HG03354 (cell line): ENCODE data around the gene OR13J1.
A peak's percentile ranks its signal among the peaks of the same experiment; 100 is the strongest.

Experiments used
- ATAC-seq: cut with Tn5 transposase; IDR thresholded peaks from one replicate; pipeline ENCODE4 v1.9.1; 2021; ENCODE audit warnings: mild to moderate bottlenecking; ENCODE audit not compliant: unreplicated experiment, poor library complexity, severe bottlenecking

OR13J1 gene

DNA sequence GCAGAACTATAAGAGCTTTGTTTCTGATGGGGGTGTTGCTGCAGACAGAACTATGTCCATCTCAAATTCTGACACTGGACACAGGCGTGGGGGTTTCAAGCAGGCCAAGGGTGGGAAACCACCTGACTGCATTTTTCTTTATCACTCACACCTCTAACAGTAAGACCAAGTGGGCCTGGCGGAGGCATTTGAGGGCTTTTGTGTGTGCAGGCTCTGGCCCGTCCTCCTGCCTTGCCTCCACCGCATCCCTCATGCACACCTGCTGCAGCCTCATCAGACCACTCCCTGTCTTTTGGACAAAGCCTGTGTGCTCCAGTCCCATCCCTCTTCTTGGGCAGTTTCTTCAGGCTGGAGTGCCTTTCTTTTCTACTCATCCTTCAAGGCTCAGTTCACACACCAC lies 7.9 kb downstream of the OR13J1 start:
- ATAC-seq: no peak

DNA sequence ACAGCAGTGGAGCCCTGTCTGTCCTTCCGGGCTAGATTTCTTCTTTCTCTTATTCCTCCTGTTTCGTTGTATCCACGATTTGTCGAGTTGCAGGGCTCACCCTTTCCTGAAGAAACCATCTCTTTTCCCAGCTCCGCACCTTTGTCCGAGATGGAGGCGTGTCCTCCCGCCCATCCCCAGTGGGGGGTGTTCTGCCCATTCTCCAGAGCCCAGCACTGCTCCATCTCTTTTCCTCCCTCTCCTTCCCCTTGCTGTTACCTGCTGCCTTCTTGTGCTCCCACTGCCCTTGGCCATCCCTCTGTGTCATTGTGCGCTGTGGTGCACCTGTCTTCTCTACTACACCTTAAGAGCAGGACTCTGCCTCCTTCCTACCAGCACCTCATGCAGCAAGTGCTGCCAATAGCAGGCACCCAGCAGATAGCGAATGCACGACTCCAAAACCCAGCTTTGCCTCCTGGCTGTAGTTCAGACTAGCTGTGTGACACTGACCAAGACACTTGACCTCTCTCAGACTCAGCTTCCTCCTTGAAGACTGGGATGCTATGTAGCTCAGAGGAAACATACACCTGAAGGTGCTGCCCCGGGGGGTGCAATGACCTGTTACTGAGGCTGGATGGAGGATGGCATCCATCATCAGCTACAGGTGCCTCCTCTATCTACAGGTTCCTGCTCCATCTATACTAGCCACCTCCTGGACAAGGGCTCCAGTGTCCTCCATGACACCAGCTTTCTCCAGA lies 8.9 kb downstream of the OR13J1 start:
- ATAC-seq: no peak

- no peak for ATAC-seq
Measured at GRCh38 chr9:35859990-35860339, 10.2 kb downstream of the OR13J1 start.

GRCh38 chr9:35859310-35859989 lies 10.8 kb downstream of the OR13J1 start:
- ATAC-seq: no peak

DNA sequence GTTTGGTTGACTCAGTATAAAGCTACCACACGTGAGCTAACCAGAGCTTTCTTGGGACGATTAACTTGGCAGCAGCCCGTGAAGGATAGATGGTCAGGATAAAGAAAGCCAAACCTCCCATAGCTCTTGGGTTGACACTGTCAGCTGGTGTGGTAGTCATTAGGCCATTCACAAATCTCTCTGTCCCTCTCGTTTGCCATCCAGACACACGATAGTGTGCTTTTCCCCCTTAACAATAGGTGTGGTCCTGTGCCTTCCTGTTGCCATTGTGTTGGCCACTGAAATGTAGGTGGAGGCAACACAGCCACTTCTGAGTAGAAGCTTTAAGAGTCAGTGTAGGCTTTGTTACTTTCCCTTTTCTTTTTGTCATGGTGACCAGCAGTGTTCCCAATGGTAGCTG lies 11.7 kb downstream of the OR13J1 start:
- no peak for ATAC-seq

DNA sequence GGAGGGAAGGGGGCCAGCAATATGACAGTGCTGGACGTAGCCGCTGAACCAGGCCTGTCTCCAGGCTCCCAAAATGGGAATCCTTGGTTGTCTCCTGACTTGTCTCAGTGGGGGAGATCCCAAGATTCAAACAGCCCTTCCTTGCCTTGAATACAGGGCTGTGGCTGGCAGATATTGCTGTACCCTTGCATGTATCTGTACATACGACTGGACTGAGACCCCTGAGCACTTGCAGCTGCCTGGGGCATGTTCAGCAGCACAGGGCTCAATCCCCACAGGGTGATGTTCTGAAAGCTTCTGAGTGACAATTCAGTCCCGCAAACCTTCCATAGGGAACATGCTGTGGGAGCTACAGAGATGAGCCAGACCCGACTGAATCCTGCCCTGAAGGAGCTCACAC lies 13.3 kb downstream of the OR13J1 start:
- ATAC-seq: no peak

DNA sequence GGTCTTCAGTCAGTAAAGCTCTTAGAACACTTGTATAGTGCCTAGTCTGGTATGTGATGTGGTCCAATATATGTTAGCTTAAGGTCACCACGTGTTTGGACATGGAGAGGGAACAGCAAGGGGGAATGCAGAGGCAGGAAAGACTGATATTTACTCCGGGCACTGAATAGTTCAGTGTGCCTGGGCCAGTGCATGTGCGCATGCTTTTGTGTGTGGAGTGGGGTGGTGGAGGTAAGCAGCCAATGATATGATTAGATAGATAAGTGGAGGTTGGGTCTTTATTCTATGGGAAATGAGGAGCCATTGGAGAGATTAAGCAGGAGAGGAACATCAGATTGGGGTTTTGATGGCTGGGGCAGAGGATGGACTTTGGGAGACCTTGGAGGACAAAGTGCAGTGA lies 14.0 kb downstream of the OR13J1 start:
- ATAC-seq: no peak

DNA sequence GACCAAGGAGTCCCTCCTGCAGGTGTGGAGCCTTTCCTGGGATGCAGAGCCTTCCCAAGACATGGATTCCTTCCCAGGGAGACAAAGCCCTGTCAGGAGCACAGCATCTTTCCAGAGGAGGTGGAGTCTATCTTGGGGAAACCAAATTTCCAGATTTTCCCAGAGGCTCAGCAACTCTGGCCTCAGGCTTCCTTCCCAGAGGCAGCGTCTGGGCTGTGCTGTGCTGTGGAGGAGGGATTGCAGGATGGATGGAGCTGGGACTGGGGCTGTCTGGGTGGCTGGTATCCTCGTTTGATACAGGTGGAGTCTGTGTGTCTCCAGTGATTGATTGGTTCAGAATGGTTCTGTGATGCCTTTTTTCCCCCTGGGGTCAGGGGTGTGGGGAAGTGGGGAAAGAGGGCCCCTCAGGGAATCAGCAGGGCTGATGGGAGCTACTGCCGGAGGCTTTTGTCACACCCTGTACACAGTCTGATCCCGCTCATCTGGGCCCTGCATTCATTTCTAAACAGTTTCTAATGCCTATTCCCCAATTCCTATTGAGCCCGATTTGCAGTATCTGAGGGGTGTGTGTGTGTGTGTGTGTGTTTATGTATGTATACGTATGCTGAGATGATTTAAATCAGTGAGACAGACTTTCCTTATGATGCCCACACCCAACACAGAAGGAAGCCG lies 16.0 kb downstream of the OR13J1 start:
- no peak for ATAC-seq

DNA sequence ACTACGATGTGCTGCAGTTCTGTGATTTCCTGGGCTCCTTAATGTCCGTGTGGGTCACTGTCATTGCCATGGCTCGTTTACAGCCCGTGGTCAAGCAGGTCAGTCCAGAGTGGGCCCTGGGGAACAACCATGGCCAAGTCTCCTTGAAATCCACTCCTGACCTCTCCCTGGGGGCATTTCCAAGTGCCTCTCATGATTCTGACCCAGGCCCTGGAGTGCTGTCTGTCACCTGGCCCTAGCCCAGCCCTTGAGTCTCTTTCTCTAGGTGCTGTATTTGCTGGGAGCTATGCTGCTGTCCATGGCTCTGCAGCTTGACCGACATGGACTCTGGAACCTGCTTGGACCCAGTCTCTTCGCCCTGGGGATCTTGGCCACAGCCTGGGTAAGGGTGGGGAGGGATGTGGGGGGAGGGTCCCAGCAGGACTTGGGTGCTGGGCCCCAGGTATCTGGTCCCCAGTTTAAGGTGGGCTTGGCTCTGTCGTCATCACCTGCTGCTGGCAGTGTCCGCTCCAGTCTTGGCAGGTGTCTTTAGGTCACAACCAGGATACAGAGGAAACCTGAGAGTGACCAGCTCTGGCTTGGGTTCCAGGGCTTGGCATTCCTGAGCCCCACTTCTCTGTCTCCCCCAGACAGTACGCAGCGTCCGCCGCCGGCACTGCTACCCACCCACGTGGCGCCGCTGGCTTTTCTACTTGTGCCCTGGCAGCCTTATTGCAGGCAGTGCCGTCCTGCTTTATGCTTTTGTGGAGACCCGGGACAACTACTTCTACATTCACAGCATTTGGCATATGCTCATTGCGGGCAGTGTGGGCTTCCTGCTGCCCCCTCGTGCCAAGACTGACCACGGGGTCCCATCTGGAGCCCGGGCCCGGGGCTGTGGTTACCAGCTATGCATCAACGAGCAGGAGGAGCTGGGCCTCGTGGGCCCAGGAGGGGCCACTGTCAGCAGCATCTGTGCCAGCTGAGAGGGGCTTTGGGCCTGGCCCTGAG lies 17.0 kb downstream of the OR13J1 start:
- ATAC-seq: no peak

DNA sequence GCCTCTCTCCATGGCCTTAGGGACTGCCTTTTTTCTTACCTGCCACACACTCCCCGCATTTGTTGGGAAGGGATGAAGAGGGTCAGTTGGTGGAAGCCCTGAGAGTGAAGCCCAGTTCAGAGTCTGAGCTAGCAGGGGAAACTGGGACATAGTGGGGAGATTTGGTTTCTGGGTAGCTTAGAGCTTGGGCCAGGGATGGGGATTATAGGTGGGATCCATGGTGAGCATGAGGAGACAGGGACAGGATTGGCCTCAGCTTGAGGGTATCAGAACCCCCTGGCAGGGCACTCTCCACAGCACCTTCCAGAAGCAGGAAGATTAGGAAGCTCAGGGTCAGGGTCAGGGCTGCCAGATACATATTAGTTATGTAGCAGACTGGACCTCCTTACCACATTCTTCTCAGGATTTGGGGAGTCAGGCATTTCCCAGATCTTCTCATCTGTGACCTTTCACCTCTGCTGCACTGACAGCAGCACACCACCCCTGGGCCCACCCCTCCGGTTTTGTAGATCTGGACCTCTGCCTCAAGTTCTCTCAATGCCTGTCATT lies 17.9 kb downstream of the OR13J1 start:
- ATAC-seq: no peak

DNA sequence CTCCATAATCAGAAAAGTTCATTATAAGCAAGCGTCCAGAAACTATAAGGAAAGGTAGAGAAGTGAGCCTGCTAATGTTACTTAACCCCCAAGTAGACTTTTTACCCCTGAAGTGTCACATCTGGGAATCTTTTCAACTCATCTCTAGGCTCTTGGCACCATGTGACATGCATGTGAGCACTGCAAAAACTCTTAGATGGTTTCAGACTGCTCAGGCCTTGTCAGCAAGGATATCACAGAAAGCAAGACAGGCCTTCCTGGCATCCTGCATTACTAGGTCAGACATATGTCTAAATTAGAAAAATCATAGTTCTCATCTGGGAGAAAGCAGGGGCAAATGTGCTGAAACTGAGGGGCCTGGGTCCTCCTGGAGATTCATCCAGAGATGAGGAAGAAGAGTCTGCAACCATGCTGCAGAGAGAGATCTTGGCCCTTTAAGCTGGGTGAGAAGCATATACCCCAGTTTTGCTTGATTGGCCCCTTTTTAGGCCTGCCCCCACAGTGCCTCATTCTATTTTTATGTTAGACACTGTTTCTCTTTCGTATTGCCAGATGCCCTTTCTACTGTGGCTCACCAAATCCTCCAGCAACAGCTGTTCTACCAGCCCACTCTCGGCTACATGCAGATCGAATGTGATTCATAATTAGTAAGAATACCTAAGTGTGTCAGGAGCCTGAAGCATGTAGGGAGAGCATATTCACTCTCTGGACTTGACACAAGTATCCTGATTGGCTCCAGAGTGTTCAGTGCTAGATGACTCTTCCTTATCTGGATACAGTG lies 22.2 kb downstream of the OR13J1 start:
- ATAC-seq: peak; percentile 95

DNA sequence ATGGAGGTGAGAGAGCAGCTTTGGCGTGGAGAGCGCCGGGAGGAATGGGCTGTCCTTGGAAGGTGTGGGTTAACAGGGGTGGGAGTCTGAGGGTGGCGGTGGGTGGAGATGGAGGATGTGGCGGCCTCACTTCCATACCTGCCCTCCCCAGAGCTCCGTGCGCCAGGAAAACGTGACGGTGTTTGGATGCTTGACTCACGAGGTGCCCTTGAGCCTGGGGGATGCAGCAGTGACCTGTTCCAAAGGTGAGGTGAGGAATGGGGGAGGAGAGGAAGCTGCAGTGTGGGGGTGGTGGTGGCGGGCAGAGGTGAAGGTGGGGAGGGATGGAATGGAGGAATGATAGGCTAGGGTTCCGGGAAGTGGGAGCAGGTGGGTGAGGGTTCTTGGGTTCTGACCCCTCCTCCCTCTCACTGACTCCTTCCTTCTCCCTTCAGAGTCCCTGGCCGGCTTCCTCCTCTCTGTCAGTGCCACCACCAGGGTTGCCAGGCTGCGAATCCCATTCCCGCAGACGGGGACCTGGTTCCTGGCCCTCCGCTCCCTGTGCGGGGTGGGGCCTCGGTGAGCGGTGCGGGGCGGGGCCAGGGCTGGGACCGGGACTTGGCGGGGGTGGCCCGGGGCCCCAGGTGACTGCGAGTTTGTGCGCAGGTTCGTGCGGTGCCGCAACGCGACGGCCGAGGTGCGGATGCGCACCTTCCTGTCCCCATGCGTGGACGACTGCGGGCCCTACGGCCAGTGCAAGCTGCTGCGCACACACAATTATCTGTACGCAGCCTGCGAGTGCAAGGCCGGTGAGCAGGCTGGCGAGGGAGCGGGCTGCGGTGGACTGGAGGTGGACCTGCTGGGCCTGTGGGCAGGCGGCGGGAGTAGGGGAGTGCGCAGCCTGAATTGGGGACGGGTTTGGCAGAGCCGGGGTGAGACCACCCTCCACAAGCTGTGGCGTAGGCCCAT lies 24.1 kb downstream of the OR13J1 start:
- ATAC-seq: no peak

- no peak for ATAC-seq
Measured at GRCh38 chr9:35844628-35845270, 25.5 kb downstream of the OR13J1 start.

GRCh38 chr9:35842795-35843194 lies 27.4 kb downstream of the OR13J1 start:
- peak; percentile 76 for ATAC-seq

DNA sequence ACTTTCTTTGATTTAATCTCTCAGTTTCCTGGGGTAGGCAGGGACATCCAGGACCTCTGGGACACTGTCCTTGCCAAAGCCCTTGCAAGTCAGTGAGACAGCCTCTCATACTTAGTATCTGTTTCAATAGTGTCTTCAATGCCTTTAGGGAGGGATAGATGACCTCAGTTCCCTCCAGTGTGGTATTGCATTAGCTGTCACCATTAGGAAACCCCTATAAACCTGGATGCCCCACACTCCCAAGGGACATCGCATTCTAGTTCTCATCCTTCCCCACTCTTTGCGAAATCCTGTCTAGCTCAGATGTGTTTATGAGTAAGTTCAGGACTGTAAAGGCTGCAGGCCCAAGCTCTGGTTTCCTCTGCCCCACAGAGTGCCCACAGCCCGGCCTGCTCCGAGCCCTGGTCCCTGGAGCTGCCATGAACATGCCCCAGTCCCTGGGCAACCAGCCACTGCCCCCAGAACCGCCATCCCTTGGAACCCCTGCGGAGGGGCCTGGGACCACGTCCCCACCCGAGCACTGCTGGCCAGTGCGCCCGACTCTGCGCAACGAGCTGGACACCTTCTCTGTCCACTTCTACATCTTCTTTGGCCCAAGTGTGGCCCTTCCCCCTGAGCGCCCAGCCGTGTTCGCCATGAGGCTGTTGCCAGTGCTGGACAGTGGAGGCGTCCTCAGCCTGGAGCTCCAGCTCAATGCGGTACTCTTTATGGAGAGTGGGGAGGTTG lies 28.0 kb downstream of the OR13J1 start:
- ATAC-seq: no peak

DNA sequence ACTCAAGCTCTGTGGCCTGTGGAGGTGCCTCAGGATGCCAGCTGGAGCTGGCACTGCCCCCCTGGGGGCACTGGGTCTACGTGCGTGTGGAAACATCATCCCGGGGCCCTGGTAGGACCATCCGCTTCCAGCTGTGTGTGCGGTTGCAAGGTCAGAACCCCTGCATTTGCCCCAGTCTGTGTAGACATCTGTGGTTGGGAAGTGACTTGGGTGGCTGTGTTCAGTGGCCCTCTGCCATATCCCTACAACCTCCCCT lies 28.6 kb downstream of the OR13J1 start:
- no peak for ATAC-seq
